ENCODE measurements around the gene KIFC3.
"Not testable (repeated sequence)": the region's sequence is repeated elsewhere in the genome, so short reads cannot be mapped to it uniquely, and the experiment has no call there.

The KIFC3 gene

GRCh38 chr16:57725151-57725550, 77.1 kb downstream of the KIFC3 start:
- Histone ChIP-seq H3K9ac (ENCODE audit: low read depth, low read length) (no peak overlapping the region), H3K4me1 (ENCODE audit: insufficient read depth, low read length) (no peaks in the 10 kb centered on the region), H3K27me3 (ENCODE audit: insufficient read depth, low read length) (no peaks in the 10 kb centered on the region), H3K9me3 (ENCODE audit: insufficient read depth, low read depth, low read length) (no peaks in the 10 kb centered on the region), H3K27ac (ENCODE audit: low read length) (no peak overlapping the region), H3K36me3 (ENCODE audit: insufficient read depth, low read depth, low read length) (no peaks in the 10 kb centered on the region), H3K4me3 (ENCODE audit: low read length) (no peak overlapping the region)

GRCh38 chr16:57724531-57724930, 77.8 kb downstream of the KIFC3 start:
- H3K27ac ChIP-seq (ENCODE audit: low read length) = no peak overlapping the region
- no peaks in the 10 kb centered on the region for H3K27me3 ChIP-seq (ENCODE audit: insufficient read depth, low read length)
- H3K4me1 ChIP-seq (ENCODE audit: insufficient read depth, low read length) = no peaks in the 10 kb centered on the region

DNA sequence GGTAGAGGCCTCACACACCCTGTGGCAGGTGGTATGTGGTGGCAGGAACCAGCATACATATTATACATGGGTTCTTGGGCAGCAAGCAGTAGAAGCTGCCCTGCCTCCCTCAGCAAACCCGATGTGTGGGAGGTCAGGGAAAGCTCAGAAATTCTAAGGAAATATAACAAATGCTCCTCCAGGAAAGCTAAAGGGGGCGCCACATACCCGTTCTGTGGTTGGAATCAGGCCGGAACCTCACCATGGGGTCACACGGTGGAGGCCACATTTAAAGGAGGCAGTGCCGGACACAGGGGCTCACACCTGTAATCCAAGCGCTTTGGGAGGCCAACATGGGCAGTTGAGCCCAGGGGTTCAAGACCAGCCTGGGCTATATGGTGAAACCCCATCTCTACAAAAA, 79.1 kb downstream of the KIFC3 start:
- H3K27me3 ChIP-seq (ENCODE audit: insufficient read depth, low read length) = no peaks in the 10 kb centered on the region
- no peak overlapping the region for H3K27ac ChIP-seq (ENCODE audit: low read length)
- no peaks in the 10 kb centered on the region for H3K36me3 ChIP-seq (ENCODE audit: insufficient read depth, low read depth, low read length)
- no peaks in the 10 kb centered on the region for H3K4me1 ChIP-seq (ENCODE audit: insufficient read depth, low read length)
- no peak overlapping the region for H3K9ac ChIP-seq (ENCODE audit: low read depth, low read length)
- H3K9me3 ChIP-seq (ENCODE audit: insufficient read depth, low read depth, low read length) = no peaks in the 10 kb centered on the region
- no peak overlapping the region for H3K4me3 ChIP-seq (ENCODE audit: low read length)

More at GRCh38 chr16:57724531-57724930, 77.8 kb downstream of the KIFC3 start:
- H3K36me3 ChIP-seq (ENCODE audit: insufficient read depth, low read depth, low read length) = no peaks in the 10 kb centered on the region
- no peaks in the 10 kb centered on the region for H3K9me3 ChIP-seq (ENCODE audit: insufficient read depth, low read depth, low read length)
- no peak overlapping the region for H3K4me3 ChIP-seq (ENCODE audit: low read length)
- H3K9ac ChIP-seq (ENCODE audit: low read depth, low read length) = no peak overlapping the region

GRCh38 chr16:57722651-57723050, 79.6 kb downstream of the KIFC3 start:
- H3K4me3 ChIP-seq (ENCODE audit: low read length) = no peak overlapping the region
- H3K27me3 ChIP-seq (ENCODE audit: insufficient read depth, low read length) = no peaks in the 10 kb centered on the region
- no peak overlapping the region for H3K9ac ChIP-seq (ENCODE audit: low read depth, low read length)
- no peak overlapping the region for H3K27ac ChIP-seq (ENCODE audit: low read length)
- no peaks in the 10 kb centered on the region for H3K36me3 ChIP-seq (ENCODE audit: insufficient read depth, low read depth, low read length)
- H3K9me3 ChIP-seq (ENCODE audit: insufficient read depth, low read depth, low read length) = no peaks in the 10 kb centered on the region
- no peaks in the 10 kb centered on the region for H3K4me1 ChIP-seq (ENCODE audit: insufficient read depth, low read length)

DNA sequence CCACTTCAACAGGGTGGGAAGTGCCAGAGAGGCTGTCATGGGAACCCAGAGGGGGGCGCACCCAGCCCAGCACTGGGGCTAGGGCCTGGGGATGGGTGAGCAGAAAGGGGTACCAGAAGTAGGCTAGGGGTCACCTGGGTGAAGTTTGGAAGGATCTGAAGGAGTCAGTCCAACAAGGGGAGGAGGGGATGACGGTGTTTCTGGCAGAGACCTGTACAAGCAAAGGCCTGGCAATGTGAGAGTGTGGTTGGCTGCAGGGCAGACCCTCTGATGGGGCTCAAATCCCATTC, 80.1 kb downstream of the KIFC3 start:
- Histone ChIP-seq H3K36me3 (ENCODE audit: insufficient read depth, low read depth, low read length) (no peaks in the 10 kb centered on the region), H3K9ac (ENCODE audit: low read depth, low read length) (no peak overlapping the region), H3K4me1 (ENCODE audit: insufficient read depth, low read length) (no peaks in the 10 kb centered on the region), H3K27me3 (ENCODE audit: insufficient read depth, low read length) (no peaks in the 10 kb centered on the region), H3K9me3 (ENCODE audit: insufficient read depth, low read depth, low read length) (no peaks in the 10 kb centered on the region), H3K27ac (ENCODE audit: low read length) (no peak overlapping the region), H3K4me3 (ENCODE audit: low read length) (no peak overlapping the region)

DNA sequence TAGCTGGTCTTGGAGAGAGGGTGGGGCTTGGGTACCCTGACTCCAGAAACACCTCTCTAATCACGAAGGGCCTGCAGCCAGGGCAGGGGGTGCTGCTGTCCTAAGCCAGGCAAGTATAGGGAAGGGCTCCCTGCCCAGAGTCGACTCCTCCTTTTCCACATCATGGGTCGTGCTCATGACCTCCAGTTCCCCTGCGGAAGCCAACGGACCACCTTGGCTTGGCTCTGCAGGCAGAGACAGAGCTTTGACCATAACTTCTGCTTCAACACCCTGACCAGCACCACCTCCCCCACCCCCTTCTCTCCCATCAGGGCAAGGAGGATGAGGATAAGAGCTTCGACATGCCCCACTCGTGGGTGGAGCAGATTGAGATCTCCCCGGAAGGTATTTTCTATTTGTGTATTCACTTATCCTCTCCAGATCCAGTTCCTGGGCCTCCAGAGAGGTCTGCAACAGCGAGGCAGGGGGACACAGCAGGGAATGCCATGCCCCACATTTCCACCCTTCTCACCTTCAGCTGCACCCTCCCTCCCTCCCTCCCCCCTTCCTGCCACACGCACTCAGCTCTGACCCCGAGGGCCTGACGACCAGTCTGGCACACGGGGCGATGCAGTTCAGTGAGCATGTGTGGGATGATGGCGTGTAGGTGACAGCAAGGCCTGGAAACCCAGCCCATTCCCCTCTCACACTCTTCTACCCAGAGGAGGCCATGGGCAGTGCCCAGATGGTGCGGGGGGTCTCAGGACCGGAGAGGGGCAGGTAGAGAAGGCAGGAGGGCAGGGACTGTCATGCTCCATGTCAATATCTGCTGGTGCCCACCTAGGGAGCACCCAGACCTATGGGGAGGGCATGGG, 80.7 kb downstream of the KIFC3 start:
- no peak overlapping the region for H3K9ac ChIP-seq (ENCODE audit: low read depth, low read length)
- no peaks in the 10 kb centered on the region for H3K36me3 ChIP-seq (ENCODE audit: insufficient read depth, low read depth, low read length)
- H3K4me3 ChIP-seq (ENCODE audit: low read length) = no peak overlapping the region
- no peaks in the 10 kb centered on the region for H3K4me1 ChIP-seq (ENCODE audit: insufficient read depth, low read length)
- H3K27me3 ChIP-seq (ENCODE audit: insufficient read depth, low read length) = no peaks in the 10 kb centered on the region
- H3K9me3 ChIP-seq (ENCODE audit: insufficient read depth, low read depth, low read length) = no peaks in the 10 kb centered on the region
- H3K27ac ChIP-seq (ENCODE audit: low read length) = no peak overlapping the region

GRCh38 chr16:57720142-57720575, 82.1 kb downstream of the KIFC3 start:
- Histone ChIP-seq H3K36me3 (ENCODE audit: insufficient read depth, low read depth, low read length) (no peaks in the 10 kb centered on the region), H3K27me3 (ENCODE audit: insufficient read depth, low read length) (no peaks in the 10 kb centered on the region), H3K9ac (ENCODE audit: low read depth, low read length) (no peak overlapping the region), H3K4me3 (ENCODE audit: low read length) (no peak overlapping the region), H3K9me3 (ENCODE audit: insufficient read depth, low read depth, low read length) (no peaks in the 10 kb centered on the region), H3K4me1 (ENCODE audit: insufficient read depth, low read length) (no peaks in the 10 kb centered on the region), H3K27ac (ENCODE audit: low read length) (no peak overlapping the region)

DNA sequence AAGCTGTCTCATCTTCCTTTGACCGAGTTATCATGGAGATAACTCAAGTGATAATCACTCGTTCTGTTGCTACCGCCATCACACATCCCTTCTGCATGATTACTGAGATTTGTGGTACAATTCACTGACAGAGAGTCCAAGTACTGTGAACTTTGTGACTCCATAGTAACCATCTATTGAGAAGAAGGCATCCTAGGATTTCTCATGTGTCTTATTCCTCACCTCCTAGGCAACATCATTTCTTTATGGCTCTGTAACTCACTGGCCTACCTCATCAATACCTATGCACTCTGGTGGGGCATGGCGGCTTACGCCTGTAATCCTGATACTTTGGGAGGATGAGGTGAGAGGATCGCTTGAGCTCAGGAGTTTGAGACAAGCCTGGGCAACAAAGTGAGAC, 88.2 kb downstream of the KIFC3 start:
- no peaks in the 10 kb centered on the region for H3K9me3 ChIP-seq (ENCODE audit: insufficient read depth, low read depth, low read length)
- no peaks in the 10 kb centered on the region for H3K4me1 ChIP-seq (ENCODE audit: insufficient read depth, low read length)
- no peak overlapping the region for H3K9ac ChIP-seq (ENCODE audit: low read depth, low read length)
- H3K4me3 ChIP-seq (ENCODE audit: low read length) = no peak overlapping the region
- no peaks in the 10 kb centered on the region for H3K27me3 ChIP-seq (ENCODE audit: insufficient read depth, low read length)
- H3K36me3 ChIP-seq (ENCODE audit: insufficient read depth, low read depth, low read length) = no peaks in the 10 kb centered on the region
- H3K27ac ChIP-seq (ENCODE audit: low read length) = no peak overlapping the region

DNA sequence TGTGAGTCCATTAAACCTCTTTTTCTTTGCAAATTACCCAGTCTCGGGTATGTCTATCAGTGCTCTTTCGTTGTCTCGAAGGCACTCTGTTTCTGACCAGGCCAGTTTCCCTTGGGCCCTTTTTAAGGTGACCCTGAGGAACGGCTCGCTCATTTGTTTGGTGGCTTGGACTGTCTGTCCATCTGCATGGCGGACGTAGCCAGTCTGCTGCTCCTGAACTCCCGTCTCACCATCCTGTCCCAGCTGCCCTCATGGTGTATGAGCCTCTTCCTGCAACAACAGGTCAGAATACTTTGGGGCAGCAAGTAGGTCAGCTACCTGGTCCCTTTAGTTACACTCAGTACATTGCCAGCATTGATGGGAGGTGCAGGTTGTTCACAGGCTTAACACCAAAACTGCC, 88.7 kb downstream of the KIFC3 start:
- Histone ChIP-seq H3K9ac (ENCODE audit: low read depth, low read length) (no peak overlapping the region), H3K27ac (ENCODE audit: low read length) (no peak overlapping the region), H3K4me1 (ENCODE audit: insufficient read depth, low read length) (no peaks in the 10 kb centered on the region), H3K9me3 (ENCODE audit: insufficient read depth, low read depth, low read length) (no peaks in the 10 kb centered on the region), H3K36me3 (ENCODE audit: insufficient read depth, low read depth, low read length) (no peaks in the 10 kb centered on the region), H3K4me3 (ENCODE audit: low read length) (no peak overlapping the region), H3K27me3 (ENCODE audit: insufficient read depth, low read length) (no peaks in the 10 kb centered on the region)

DNA sequence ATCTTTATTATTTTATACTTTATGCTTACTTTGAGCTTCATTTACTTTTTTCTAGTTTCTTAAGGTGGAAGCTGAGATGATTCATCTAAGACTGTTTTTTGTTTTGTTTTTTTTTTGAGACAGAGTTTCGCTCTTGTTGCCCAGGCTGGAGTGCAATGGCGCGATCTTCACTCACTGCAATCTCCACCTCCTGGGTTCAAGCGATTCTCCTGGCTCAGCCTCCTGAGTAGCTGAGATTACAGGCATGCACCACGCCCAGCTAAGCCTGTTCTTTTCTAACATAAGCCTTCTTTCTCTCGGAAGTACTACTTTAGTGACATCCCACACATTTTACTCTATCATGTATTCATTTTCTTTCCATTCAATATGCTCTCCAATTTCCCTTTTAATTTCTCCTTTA, 89.7 kb downstream of the KIFC3 start:
- not testable (repeated sequence) for H3K27ac ChIP-seq (ENCODE audit: low read length); H3K4me1 ChIP-seq (ENCODE audit: insufficient read depth, low read length); H3K4me3 ChIP-seq (ENCODE audit: low read length); H3K36me3 ChIP-seq (ENCODE audit: insufficient read depth, low read depth, low read length); H3K9ac ChIP-seq (ENCODE audit: low read depth, low read length); H3K9me3 ChIP-seq (ENCODE audit: insufficient read depth, low read depth, low read length); H3K27me3 ChIP-seq (ENCODE audit: insufficient read depth, low read length)

GRCh38 chr16:57711993-57712392, 90.3 kb downstream of the KIFC3 start:
- H3K27me3 ChIP-seq (ENCODE audit: insufficient read depth, low read length) = no peaks in the 10 kb centered on the region
- H3K4me3 ChIP-seq (ENCODE audit: low read length) = no peak overlapping the region
- H3K9ac ChIP-seq (ENCODE audit: low read depth, low read length) = no peak overlapping the region
- H3K36me3 ChIP-seq (ENCODE audit: insufficient read depth, low read depth, low read length) = no peaks in the 10 kb centered on the region
- H3K4me1 ChIP-seq (ENCODE audit: insufficient read depth, low read length) = no peaks in the 10 kb centered on the region
- no peaks in the 10 kb centered on the region for H3K9me3 ChIP-seq (ENCODE audit: insufficient read depth, low read depth, low read length)
- H3K27ac ChIP-seq (ENCODE audit: low read length) = no peak overlapping the region

DNA sequence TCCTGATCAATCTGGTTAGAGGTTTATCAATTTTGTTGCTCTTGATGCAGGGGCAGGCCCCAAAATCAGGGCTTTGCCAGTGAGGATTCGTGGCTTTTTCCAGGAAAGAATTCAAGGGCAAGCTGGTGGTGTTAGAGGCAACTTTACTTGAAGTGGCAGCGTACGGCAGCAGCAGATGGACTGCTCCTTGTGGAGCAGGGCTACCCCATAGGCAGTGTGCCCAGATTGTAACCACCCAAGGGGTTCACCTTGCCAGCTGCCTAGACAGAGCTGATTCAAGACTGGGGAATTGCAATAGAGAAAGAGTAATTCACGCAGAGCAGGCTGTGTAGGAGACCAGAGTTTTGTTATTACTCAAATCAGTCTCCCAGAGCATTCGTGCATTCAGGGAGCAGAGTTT, 90.9 kb downstream of the KIFC3 start:
- H3K27ac ChIP-seq (ENCODE audit: low read length) = no peak overlapping the region
- H3K9me3 ChIP-seq (ENCODE audit: insufficient read depth, low read depth, low read length) = no peaks in the 10 kb centered on the region
- no peaks in the 10 kb centered on the region for H3K4me1 ChIP-seq (ENCODE audit: insufficient read depth, low read length)
- H3K4me3 ChIP-seq (ENCODE audit: low read length) = no peak overlapping the region
- H3K36me3 ChIP-seq (ENCODE audit: insufficient read depth, low read depth, low read length) = no peaks in the 10 kb centered on the region
- H3K9ac ChIP-seq (ENCODE audit: low read depth, low read length) = no peak overlapping the region
- no peaks in the 10 kb centered on the region for H3K27me3 ChIP-seq (ENCODE audit: insufficient read depth, low read length)
